Right lobe of liver (tissue), 4 donors: ENCODE data around the gene RAP1GAP2.

Source experiments
- POLR2A ChIP-seq: fragments of 450-650 bp; IDR thresholded peaks from one replicate; pipeline ENCODE4 v1.6.1; 2017; ENCODE audit warnings: antibody characterized with exemption, mild to moderate bottlenecking
- TF ChIP-seq, protein P1 (sequence below), 4 donors: fragments of 200-600 bp in 3 of 4; fragments of 450-650 bp in 1 of 4; IDR thresholded peaks; one replicate each; pipeline versions ENCODE4 v1.5.1 to v1.8.0; 2016 to 2022; ENCODE audit warnings: antibody characterized with exemption in 4 of 4, mild to moderate bottlenecking in 2 of 4
- donor health status: DM: no; HTN: no; CAD: no.
- donor health status: DM: no; HTN: no; CAD: no.
- donor health status: DM: no; HTN: yes; CAD: no.

DNA sequence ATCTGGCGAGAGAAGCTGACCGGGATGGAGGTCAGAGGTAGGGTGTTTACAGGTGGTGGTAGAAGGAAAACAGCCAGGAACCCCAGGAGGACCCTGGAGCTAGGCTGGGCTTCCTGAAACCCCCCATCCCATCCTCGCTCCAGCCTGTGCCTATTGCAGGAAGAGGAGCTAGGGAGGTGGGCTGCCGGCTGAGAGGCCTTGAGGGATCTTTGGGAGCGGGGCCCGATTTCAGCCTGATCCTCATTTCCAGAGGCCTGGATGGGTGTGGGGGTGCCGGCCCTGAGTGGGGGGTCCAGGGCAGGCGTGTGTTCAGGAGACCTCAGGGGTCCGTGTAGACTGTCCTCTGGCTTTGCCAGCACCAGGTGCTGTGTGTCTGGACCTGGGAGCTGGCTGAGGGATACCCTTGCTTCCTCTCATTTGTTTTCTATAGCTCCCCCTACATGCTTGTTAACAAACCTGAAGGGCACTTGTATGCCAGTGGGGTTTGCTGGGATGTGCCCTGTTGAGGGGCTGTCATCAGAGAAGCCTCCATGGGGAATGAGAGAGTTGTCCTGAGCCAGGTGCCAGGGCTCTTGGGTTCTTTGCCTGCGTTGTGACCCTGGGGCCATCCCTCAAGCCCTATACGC lies 18.9 kb upstream of the RAP1GAP2 start:
- TF ChIP-seq, protein P1, sequence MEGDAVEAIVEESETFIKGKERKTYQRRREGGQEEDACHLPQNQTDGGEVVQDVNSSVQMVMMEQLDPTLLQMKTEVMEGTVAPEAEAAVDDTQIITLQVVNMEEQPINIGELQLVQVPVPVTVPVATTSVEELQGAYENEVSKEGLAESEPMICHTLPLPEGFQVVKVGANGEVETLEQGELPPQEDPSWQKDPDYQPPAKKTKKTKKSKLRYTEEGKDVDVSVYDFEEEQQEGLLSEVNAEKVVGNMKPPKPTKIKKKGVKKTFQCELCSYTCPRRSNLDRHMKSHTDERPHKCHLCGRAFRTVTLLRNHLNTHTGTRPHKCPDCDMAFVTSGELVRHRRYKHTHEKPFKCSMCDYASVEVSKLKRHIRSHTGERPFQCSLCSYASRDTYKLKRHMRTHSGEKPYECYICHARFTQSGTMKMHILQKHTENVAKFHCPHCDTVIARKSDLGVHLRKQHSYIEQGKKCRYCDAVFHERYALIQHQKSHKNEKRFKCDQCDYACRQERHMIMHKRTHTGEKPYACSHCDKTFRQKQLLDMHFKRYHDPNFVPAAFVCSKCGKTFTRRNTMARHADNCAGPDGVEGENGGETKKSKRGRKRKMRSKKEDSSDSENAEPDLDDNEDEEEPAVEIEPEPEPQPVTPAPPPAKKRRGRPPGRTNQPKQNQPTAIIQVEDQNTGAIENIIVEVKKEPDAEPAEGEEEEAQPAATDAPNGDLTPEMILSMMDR (IDR thresholded peaks at IDR 0.05): no peak
- no peak for TF ChIP-seq POLR2A
